Transverse colon (tissue), 4 donors: ENCODE data around the gene HRH4. TPM values are rescaled to one million over a fixed set of nuclear protein-coding genes. Genes with fewer than 3 reads are reported as not detected.

Source experiments
- DNase-seq: peaks from one replicate; pipeline ENCODE4 v3.0.0-alpha.2; 2019
- H3K27ac ChIP-seq, 4 donors: fragments of 200-600 bp; sonication (generic); 2 replicates each; pipeline ENCODE4 v1.5.1; 2016 to 2018; ENCODE audit warnings: inconsistent platforms in 4 of 4
- H3K27me3 ChIP-seq: fragments of 200-600 bp; sonication (generic); 2 replicates; pipeline ENCODE4 v1.5.1; 2017; ENCODE audit warnings: inconsistent platforms
- H3K36me3 ChIP-seq, 4 donors: fragments of 200-600 bp; sonication (generic); 2 replicates each; pipeline ENCODE4 v1.5.1; 2017 to 2019; ENCODE audit warnings: inconsistent platforms in 4 of 4
- H3K4me1 ChIP-seq, 4 donors: fragments of 200-600 bp; sonication (generic); 2 replicates each; pipeline ENCODE4 v1.5.1; 2017 to 2020; ENCODE audit warnings: inconsistent platforms in 4 of 4
- H3K4me3 ChIP-seq, 4 donors: fragments of 200-600 bp; sonication (generic); 1 replicate in 1 of 4; 2 replicates in 3 of 4; pipeline versions ENCODE4 v1.5.1 to v1.6.1; 2017 to 2019; ENCODE audit warnings: inconsistent platforms in 4 of 4
- H3K9me3 ChIP-seq, 2 donors: fragments of 200-600 bp; sonication (generic); 2 replicates each; pipeline ENCODE4 v1.5.1; 2017 to 2019; ENCODE audit warnings: inconsistent platforms in 2 of 2
- EP300 ChIP-seq: sonication (generic); formaldehyde crosslinking; IDR thresholded peaks from one replicate; pipeline ENCODE4 v1.6.1; 2017; ENCODE audit warnings: antibody characterized with exemption, low read depth
- POLR2A ChIP-seq: fragments of 450-650 bp; IDR thresholded peaks from one replicate; pipeline ENCODE4 v1.6.1; 2016; ENCODE audit warnings: antibody characterized with exemption, mild to moderate bottlenecking, moderate library complexity
- POLR2AphosphoS5 ChIP-seq, 3 donors: sonication (generic); formaldehyde crosslinking; IDR thresholded peaks; one replicate each; pipeline ENCODE4 v1.6.1; 2016; ENCODE audit warnings: antibody characterized with exemption in 3 of 3
- WGBS, 2 donors: methylation state at CpG; one replicate each; pipeline ENCODE4 v1.1.5; 2018; ENCODE audit warnings: low coverage in 1 of 2; 5-methylcytosine and 5-hydroxymethylcytosine counted together
- in situ Hi-C, 4 donors: fragments of 200-750 bp; cut with MboI; loops; one replicate each; pipeline versions ENCODE4 v1.15.0 to v1.15.1; 2017; ENCODE audit warnings: low sequenced_read_pairs in 3 of 4, low pct_ligation_motif_present in 1 of 4, low pct_unique_long_range_greater_than_20kb in 1 of 4
- intact Hi-C: fragments of 100-400 bp; cut with DNase I; formaldehyde crosslinking; loops from one replicate; pipeline ENCODE4 v1.15.1; 2023; ENCODE audit warnings: low total_unique reads
- total RNA-seq, 4 donors: library from RNA; depleted of rRNA; stranded (reverse); fragments of >200 nt; gene quantifications; one replicate each; pipeline ENCODE4 v1.1.0, GENCODE V29; 2016
- TF ChIP-seq, protein P1 (sequence below), 5 experiments: fragments of 200-600 bp in 3 of 5; fragments of 450-650 bp in 2 of 5; sonication (generic) in 3 of 5; IDR thresholded peaks; 1 replicate in 2 of 5; 2 replicates in 3 of 5; pipeline ENCODE4 v1.5.1; 2016 to 2017; ENCODE audit warnings: antibody characterized with exemption in 5 of 5, inconsistent platforms in 3 of 5, mild to moderate bottlenecking in 2 of 5, moderate library complexity in 1 of 5

Gene HRH4
- total RNA-seq, 4 donors from 2014 or later: not detected

DNA sequence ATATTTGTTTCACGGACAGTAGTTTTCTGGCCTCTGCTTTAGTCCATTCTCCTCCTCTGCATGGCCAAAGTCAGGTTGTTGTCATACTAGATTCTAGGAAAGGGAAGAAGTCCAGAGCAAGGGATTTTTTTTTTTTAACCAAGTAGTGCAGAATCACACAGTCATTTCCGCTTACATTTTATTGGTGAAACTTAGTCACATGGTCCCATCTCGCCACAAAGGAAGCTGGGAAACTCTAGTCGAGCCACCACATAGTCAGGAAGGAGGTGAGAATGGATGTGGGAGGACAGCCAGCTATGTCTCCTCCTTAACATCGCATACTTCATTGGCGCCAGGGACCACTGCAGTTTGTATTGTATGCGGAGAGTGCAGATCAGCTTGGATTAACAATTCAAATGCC is 10.4 kb downstream of the HRH4 start:
- intact Hi-C loops: no loop called here
- TF ChIP-seq, protein P1, sequence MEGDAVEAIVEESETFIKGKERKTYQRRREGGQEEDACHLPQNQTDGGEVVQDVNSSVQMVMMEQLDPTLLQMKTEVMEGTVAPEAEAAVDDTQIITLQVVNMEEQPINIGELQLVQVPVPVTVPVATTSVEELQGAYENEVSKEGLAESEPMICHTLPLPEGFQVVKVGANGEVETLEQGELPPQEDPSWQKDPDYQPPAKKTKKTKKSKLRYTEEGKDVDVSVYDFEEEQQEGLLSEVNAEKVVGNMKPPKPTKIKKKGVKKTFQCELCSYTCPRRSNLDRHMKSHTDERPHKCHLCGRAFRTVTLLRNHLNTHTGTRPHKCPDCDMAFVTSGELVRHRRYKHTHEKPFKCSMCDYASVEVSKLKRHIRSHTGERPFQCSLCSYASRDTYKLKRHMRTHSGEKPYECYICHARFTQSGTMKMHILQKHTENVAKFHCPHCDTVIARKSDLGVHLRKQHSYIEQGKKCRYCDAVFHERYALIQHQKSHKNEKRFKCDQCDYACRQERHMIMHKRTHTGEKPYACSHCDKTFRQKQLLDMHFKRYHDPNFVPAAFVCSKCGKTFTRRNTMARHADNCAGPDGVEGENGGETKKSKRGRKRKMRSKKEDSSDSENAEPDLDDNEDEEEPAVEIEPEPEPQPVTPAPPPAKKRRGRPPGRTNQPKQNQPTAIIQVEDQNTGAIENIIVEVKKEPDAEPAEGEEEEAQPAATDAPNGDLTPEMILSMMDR (IDR thresholded peaks at IDR 0.05): no peak
- TF ChIP-seq POLR2A (no peak), EP300 (no peak), POLR2AphosphoS5 (IDR thresholded peaks at IDR 0.05) (no peak)
- Histone ChIP-seq H3K27ac (no peak overlapping the region), H3K36me3 (no peaks in the 10 kb centered on the region), H3K4me3 (no peak overlapping the region), H3K9me3 (no peaks in the 10 kb centered on the region), H3K27me3 (no peaks in the 10 kb centered on the region), H3K4me1 (no peaks in the 10 kb centered on the region)
- WGBS, 2 donors: 69 to 92% methylated on average over 4 to 7 of the region's 7 CpGs
- no peak for DNase-seq
- in situ Hi-C loops: loop anchor here in 1 of 4 donors (25.0 kb wide), 1 partner anchor 91 kb away; no protein-coding TSS in a partner anchor

DNA sequence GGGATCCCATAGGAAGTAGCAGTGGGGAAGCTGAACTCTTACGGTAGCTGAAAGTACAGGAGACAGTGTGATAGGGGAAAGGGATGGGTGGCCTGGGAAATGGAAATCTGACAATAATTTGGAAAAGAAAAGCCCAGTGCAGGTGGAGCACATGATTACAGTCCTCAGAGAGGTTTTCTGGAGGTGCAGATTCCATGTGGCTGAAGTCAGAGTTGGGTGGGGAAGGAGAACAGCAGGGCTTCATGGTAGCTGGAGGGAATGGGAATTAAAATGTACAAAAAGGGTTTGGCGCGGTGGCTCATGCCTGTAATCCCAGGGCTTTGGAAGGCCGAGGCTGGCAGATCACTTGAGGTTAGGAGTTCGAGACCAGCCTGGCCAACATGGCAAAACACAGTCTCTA is 12.2 kb downstream of the HRH4 start:
- WGBS, 2 donors: 89 to 95% methylated on average over 5 of the region's 5 CpGs
- no peaks in the 10 kb centered on the region for H3K9me3 ChIP-seq
- no peaks in the 10 kb centered on the region for H3K4me1 ChIP-seq
- intact Hi-C loops (no loop called here), in situ Hi-C loops (loop anchor here in 1 of 4 donors (25.0 kb wide), 1 partner anchor 90 kb away; no protein-coding TSS in a partner anchor)
- TF ChIP-seq POLR2AphosphoS5 (IDR thresholded peaks at IDR 0.05): no peak
- TF ChIP-seq, protein P1 (IDR thresholded peaks at IDR 0.05): no peak
- no peak for TF ChIP-seq EP300
- H3K27me3 ChIP-seq: no peaks in the 10 kb centered on the region
- no peaks in the 10 kb centered on the region for H3K36me3 ChIP-seq
- H3K4me3 ChIP-seq: no peak overlapping the region
- no peak overlapping the region for H3K27ac ChIP-seq
- no peak for DNase-seq

DNA sequence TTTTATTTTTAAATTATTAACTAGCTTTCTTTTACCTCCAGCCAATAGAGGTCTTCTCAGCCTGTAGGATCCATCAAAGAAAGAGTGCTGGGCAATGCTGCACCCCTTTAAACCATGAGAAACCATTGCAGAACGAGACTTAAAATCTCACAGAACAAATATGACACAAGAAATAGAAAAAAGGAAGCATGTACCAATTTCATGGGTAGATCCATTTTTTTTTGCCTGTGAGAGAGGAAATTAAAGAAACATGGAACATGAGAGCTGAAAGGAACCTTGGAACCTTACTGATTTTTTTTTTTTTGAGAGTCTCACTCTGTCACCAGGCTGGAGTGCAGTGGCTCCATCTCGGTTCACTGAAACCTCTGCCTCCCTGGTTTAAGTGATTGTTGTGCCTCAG is 14.0 kb downstream of the HRH4 start:
- H3K4me1 ChIP-seq: no peaks in the 10 kb centered on the region
- no peaks in the 10 kb centered on the region for H3K36me3 ChIP-seq
- intact Hi-C loops: no loop called here
- no peak for DNase-seq
- in situ Hi-C loops: loop anchor here in 1 of 4 donors (25.0 kb wide), 1 partner anchor 88 kb away; no protein-coding TSS in a partner anchor
- H3K9me3 ChIP-seq: no peaks in the 10 kb centered on the region
- TF ChIP-seq, protein P1 (IDR thresholded peaks at IDR 0.05): no peak
- TF ChIP-seq POLR2AphosphoS5 (IDR thresholded peaks at IDR 0.05) (no peak), EP300 (no peak)
- no peak overlapping the region for H3K4me3 ChIP-seq
- no peaks in the 10 kb centered on the region for H3K27me3 ChIP-seq
- H3K27ac ChIP-seq: no peak overlapping the region
- 71 to 82% methylated on average over 2 of the region's 2 CpGs for WGBS, 2 donors

DNA sequence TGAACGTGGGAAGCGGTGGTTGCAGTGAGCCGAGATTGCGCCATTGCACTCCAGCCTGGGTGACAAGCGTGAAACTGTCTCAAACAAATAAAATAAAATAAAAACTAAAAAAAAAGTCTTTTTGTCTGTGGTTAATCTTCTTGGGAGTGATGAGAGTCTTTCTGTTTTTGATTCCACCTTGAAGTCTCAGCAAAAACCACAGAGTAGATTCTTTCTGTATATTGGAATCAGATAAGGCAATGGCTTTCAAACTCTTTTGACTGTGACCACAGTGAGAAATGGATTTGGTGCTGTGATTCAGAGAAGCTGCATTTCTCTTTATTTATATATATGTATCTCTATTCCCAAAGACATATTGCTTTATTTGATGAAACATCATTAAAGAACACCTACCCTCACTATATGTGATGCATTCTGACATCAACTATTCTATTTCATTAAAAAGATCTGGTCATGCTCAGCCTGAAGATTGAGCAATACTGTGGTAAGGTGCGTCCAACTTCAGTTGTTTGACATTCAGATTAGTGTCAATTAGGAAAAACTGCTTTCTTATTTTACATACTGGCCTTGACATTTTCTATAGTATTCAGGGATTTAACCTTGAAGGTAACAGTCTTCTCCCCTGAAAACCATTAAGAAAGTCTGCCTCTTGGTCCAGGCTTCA is 15.6 kb downstream of the HRH4 start:
- no peaks in the 10 kb centered on the region for H3K4me1 ChIP-seq
- no peak for TF ChIP-seq POLR2A
- TF ChIP-seq, protein P1 (IDR thresholded peaks at IDR 0.05): no peak
- DNase-seq: no peak
- H3K9me3 ChIP-seq: no peaks in the 10 kb centered on the region
- no peaks in the 10 kb centered on the region for H3K27me3 ChIP-seq
- in situ Hi-C loops (loop anchor here in 2 of 4 donors (25.0 kb wide), 2 partner anchors 114 to 289 kb away; no protein-coding TSS in a partner anchor), intact Hi-C loops (no loop called here)
- no peak overlapping the region for H3K4me3 ChIP-seq
- no peaks in the 10 kb centered on the region for H3K36me3 ChIP-seq
- 75 to 87% methylated on average over 2 to 6 of the region's 6 CpGs for WGBS, 2 donors
- no peak overlapping the region for H3K27ac ChIP-seq
